Activated CD8-positive, alpha-beta memory T cell treated with anti-CD3 and anti-CD28 coated beads for 1 hour (primary cell): ENCODE results near the gene UVSSA.
"Not testable (repeated sequence)": the region's sequence is repeated elsewhere in the genome, so short reads cannot be mapped to it uniquely, and the experiment has no call there.

Source experiments
- DNase-seq, 2 donors: peaks; one replicate each; pipeline ENCODE4 v3.0.0-alpha.2; 2020; ENCODE audit warnings: low read depth in 1 of 2; ENCODE audit errors: extremely low read depth in 1 of 2

The UVSSA gene

GRCh38 chr4:1329408-1330371, 17.3 kb upstream of the UVSSA start:
- no peak for DNase-seq

GRCh38 chr4:1330761-1331590, 16.0 kb upstream of the UVSSA start:
- peak; percentile 25 to 59 for DNase-seq

GRCh38 chr4:1331591-1332353, 15.2 kb upstream of the UVSSA start:
- no peak for DNase-seq

- DNase-seq, result no peak
These were observed 14.3 kb upstream of the UVSSA start for GRCh38 chr4:1332686-1333085.

- DNase-seq, result no peak
These were observed 13.8 kb upstream of the UVSSA start for GRCh38 chr4:1333256-1333655.

- not testable (repeated sequence) for DNase-seq
These were observed 13.0 kb upstream of the UVSSA start for GRCh38 chr4:1333851-1334578.

- DNase-seq, result no peak
These were observed 12.5 kb upstream of the UVSSA start for GRCh38 chr4:1334579-1334895.

- not testable (repeated sequence) for DNase-seq
These were observed 11.7 kb upstream of the UVSSA start for GRCh38 chr4:1335193-1335883.

GRCh38 chr4:1336088-1336491, 10.9 kb upstream of the UVSSA start:
- DNase-seq, result no peak

GRCh38 chr4:1337376-1337831, 9.6 kb upstream of the UVSSA start:
- peak in 1 of 2 donors; percentile 15 for DNase-seq

GRCh38 chr4:1337951-1338751, 8.9 kb upstream of the UVSSA start:
- DNase-seq, result no peak

- DNase-seq, result no peak
These were observed 8.1 kb upstream of the UVSSA start for GRCh38 chr4:1338752-1339414.

GRCh38 chr4:1339489-1339888, 7.5 kb upstream of the UVSSA start:
- DNase-seq, result no peak

GRCh38 chr4:1340181-1340747, 6.7 kb upstream of the UVSSA start:
- no peak for DNase-seq

- DNase-seq, result no peak
These were observed 6.1 kb upstream of the UVSSA start for GRCh38 chr4:1340861-1341260.

- DNase-seq, result no peak
These were observed 5.0 kb upstream of the UVSSA start for GRCh38 chr4:1342003-1342402.

- no peak for DNase-seq
These were observed 2.3 kb upstream of the UVSSA start for GRCh38 chr4:1344696-1345095.
